Mononuclear cell (primary cell): ENCODE measurements around the gene LMNB1. TPM values are rescaled to one million over a fixed set of nuclear protein-coding genes. Genes with fewer than 3 reads are reported as not detected.
A peak's percentile ranks its signal among the peaks of the same experiment; 100 is the strongest.
"Not testable (repeated sequence)": the region's sequence is repeated elsewhere in the genome, so short reads cannot be mapped to it uniquely, and the experiment has no call there.

Experiments used
- H3K27me3 ChIP-seq: 2 replicates; pipeline ENCODE4 v1.6.0; 2011; ENCODE audit warnings: low read length, control low read depth; ENCODE audit not compliant: insufficient read depth
- H3K4me1 ChIP-seq: 2 replicates; pipeline ENCODE4 v1.5.1; 2011; ENCODE audit warnings: mild to moderate bottlenecking, low read length, control low read depth; ENCODE audit not compliant: insufficient read depth
- H3K4me3 ChIP-seq: 2 replicates; pipeline ENCODE4 v1.5.1; 2011; ENCODE audit warnings: mild to moderate bottlenecking, low read length, moderate library complexity
- H3K9me3 ChIP-seq: 2 replicates; pipeline ENCODE4 v1.5.1; 2011; ENCODE audit warnings: low read depth, mild to moderate bottlenecking, control low read depth, low read length
- total RNA-seq: library from RNA; depleted of rRNA; stranded (reverse); fragments of >200 nt; gene quantifications from one replicate; pipeline ENCODE4 v1.2.3, GENCODE V29; 2012

Gene LMNB1, protein sequence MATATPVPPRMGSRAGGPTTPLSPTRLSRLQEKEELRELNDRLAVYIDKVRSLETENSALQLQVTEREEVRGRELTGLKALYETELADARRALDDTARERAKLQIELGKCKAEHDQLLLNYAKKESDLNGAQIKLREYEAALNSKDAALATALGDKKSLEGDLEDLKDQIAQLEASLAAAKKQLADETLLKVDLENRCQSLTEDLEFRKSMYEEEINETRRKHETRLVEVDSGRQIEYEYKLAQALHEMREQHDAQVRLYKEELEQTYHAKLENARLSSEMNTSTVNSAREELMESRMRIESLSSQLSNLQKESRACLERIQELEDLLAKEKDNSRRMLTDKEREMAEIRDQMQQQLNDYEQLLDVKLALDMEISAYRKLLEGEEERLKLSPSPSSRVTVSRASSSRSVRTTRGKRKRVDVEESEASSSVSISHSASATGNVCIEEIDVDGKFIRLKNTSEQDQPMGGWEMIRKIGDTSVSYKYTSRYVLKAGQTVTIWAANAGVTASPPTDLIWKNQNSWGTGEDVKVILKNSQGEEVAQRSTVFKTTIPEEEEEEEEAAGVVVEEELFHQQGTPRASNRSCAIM
- 54.5 TPM for total RNA-seq

DNA sequence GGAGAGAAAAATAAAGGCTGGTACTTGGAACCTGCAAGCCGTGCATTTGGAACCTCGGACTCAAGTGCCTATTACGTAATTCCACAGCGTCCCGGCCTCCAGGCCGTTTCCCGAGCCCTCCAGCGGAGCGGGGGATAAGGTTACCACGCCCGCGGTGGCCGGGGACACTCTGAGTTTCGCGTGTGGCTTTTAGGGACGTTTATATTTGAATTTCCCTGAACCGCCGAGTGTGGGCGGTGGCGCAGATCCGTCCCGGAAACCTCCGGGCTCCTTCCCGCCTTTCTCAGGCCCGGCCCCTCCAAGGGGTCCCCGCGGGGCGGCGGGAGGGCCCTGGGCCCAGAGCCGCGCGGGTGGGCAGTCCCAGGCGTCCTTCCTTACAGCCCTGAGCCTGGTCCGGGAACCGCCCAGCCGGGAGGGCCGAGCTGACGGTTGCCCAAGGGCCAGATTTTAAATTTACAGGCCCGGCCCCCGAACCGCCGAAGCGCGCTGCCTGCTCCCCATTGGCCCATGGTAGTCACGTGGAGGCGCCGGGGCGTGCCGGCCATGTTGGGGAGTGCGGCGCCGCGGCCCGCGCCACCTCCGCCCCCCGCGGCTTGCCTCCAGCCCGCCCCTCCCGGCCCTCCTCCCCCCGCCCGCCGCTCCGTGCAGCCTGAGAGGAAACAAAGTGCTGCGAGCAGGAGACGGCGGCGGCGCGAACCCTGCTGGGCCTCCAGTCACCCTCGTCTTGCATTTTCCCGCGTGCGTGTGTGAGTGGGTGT, at the start of gene LMNB1:
TSS of gene LMNB1 (plus strand) at position 638 of the 758 bp plus-strand sequence. CDS start 373 bp downstream, outside the sequence.
- no peaks in the 10 kb centered on the region for H3K27me3 ChIP-seq
- no peaks in the 10 kb centered on the region for H3K9me3 ChIP-seq
- peaks cover 38% of the 10 kb centered on the region for H3K4me1 ChIP-seq
- peak within 1 kb of the TSS; percentile 89 for H3K4me3 ChIP-seq

DNA sequence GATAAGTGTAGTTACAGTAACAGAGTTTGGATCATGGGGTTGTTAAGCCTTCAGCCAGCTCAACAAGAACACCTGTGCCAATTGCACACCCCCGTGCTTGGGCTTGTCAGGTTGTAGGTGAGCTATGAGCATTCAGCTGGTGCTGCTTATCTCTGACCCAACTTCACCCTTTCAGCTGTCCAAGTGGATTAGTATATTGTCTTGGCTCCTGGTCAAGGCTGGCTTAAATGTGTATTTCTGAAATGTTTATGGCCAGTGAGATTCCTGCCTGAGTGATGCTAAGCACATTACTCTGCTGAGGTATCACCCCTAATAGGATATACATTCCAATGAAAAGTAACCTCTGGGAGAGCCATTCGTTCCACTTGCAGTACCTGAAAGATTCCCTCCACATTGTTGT, 44.2 kb upstream of the LMNB1 start:
- peaks cover 14% of the 10 kb centered on the region for H3K4me1 ChIP-seq
- H3K4me3 ChIP-seq, result no peak overlapping the region
- no peaks in the 10 kb centered on the region for H3K27me3 ChIP-seq
- H3K9me3 ChIP-seq, result no peaks in the 10 kb centered on the region

DNA sequence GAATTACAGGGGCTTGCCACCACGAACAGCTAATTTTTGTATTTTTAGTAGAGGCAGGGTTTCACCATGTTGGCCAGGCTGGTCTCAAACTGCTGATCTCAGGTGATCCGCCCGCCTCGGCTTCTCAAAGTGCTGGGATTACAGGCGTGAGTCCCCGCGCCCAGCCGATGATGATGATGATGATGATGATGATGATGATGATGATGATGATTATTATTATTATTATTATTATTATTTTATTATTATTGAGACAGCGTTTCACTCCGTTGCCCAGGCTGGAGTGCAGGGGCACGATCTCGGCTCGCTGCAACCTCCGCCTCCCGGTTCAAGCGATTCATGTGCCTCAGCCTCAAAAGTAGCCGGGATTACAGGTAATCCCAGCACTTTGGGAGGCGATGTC, 42.4 kb upstream of the LMNB1 start:
- H3K9me3 ChIP-seq, H3K4me3 ChIP-seq, H3K27me3 ChIP-seq: not testable (repeated sequence)
- H3K4me1 ChIP-seq, result peaks cover 14% of the 10 kb centered on the region

DNA sequence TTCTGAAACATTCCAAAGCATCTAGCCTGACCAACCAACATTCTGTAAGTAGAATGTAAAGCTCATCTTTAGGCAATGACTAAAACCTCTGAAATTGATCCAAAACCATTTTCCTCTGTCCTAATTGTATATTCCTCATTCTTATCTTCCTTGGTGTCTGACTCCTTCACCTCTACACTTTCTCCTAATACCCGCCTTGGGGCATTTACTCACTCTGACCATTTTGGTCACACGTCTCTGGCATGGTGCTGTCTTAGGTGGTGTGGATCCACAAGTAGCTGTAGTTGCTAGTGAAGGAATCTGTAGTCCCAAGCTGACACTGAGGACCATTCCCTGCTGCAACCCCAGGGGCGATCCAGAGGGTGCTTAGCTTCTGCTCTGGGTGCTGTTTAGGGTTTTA, 40.8 kb upstream of the LMNB1 start:
- H3K27me3 ChIP-seq, result no peaks in the 10 kb centered on the region
- no peaks in the 10 kb centered on the region for H3K9me3 ChIP-seq
- H3K4me1 ChIP-seq, result peaks cover under 1% of the 10 kb centered on the region
- H3K4me3 ChIP-seq, result no peak overlapping the region

DNA sequence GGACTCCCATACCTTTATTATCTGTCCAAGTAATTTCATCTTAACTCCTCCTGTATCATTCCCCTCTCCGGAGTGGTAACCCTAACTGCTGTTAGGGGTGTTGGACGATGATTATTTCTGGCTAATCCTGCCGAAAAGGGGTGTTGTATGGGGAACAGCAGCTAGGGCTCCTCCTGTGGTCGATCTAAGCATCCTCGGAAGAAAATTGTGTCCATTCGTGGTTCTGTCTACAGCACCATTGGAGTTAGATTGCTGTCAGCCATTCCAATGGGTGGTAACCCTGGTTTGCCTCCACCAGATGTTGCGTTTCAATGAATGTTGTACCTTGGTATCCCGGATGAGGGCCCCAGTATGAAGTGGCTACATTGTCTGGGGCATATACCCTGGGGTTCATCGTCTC, 35.6 kb upstream of the LMNB1 start:
- Histone ChIP-seq H3K27me3 (no peaks in the 10 kb centered on the region), H3K4me3 (no peak overlapping the region), H3K9me3 (no peaks in the 10 kb centered on the region), H3K4me1 (no peaks in the 10 kb centered on the region)

DNA sequence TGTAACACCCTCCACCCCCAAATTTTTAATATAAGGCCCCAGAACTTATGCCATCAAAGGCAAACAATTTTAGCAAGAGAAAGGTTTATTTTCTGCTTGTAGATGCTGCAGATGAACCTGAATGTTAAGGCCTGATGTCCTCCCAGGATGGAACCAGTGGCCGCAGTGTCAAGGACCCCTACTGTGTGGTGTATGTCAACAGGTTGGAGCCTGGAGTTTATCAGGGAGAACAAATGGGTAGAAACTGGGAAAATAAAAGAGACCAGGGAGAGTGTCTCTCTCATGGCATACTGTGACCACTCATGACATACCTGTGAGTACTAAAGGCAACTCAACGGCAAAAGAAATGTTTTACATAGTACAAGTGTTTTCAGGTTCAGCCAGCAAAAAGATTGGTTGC, 34.5 kb upstream of the LMNB1 start:
- Histone ChIP-seq H3K4me1 (peaks cover 1% of the 10 kb centered on the region), H3K9me3 (no peaks in the 10 kb centered on the region), H3K4me3 (no peak overlapping the region), H3K27me3 (no peaks in the 10 kb centered on the region)

DNA sequence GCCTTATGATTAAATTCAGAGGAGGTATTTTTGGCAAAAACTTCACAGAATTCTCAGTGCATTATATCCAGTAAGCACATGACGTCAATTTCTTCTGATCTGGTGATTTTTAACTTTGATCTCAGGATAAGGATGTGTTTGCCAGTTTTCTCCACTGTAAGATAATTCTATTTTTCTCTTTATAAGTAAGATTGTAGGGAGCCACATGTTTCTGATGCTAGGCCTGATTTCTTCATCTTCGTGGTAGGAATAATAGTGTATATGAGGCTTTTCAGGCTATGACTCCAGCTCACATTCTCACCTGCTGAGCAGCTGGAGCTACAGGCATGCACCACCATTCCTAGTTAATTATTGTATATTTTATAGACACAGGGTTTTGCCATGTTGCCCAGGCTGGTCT, 32.1 kb upstream of the LMNB1 start:
- Histone ChIP-seq H3K4me1 (peaks cover 21% of the 10 kb centered on the region), H3K9me3 (no peaks in the 10 kb centered on the region), H3K27me3 (no peaks in the 10 kb centered on the region), H3K4me3 (no peak overlapping the region)

DNA sequence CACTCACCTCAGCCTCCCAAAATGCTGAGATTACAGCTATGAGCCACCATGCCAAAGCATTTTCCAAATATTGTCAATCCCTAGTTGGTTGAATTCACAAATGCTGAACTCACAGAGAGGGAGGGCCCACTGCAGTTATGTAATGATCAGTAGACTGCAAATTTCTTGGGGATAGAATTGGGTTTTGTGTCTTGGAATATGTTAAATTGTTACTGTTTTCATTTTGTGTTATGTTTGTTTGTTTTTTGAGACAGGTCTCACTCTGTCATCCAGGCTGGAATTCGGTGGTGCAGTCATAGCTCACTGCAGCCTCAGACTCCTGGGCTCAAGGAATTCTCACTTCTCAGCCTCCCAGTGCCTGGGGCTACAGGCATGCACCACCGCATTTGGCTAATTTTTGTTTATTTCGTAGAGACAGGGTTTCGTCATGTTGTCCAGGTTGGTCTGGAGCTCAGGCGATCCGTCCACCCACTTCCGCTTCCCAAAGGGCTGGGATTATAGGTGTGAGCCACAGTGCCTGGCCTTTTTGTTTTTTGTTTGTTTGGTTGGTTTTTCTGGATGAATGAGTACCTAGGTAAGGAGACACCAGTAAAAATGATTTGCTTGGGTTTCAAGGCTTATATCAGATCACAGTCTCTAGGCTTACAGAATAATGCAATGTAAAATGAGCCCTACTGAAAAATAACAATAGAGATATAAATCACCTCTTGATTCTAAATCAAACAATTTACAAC, 31.5 kb upstream of the LMNB1 start:
- no peaks in the 10 kb centered on the region for H3K27me3 ChIP-seq

DNA sequence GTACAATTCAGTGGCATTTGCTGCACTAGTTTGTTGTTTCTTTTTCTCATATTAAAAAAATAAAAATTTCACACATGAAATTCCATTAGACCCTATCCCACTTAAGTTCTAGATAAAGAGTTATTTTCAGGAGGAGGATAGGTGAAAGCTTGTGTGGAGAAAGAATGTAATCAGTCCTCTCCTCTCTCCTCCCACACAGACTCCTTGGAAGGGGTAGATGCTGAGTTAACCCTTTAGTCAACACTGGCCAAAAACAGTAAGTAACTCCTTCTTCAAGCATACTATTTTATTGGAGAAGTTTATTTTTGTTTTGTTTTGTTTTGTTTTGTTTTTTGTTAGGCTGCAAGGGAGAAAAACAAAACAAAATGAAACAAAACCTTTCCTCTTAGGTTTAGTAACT, 30.6 kb upstream of the LMNB1 start:
- H3K4me3 ChIP-seq, result no peak overlapping the region
- peaks cover 21% of the 10 kb centered on the region for H3K4me1 ChIP-seq
- H3K9me3 ChIP-seq, result no peaks in the 10 kb centered on the region
- H3K27me3 ChIP-seq, result no peaks in the 10 kb centered on the region

More for the DNA sequence above, 31.5 kb upstream of the LMNB1 start:
- Histone ChIP-seq H3K4me3 (no peak overlapping the region), H3K9me3 (no peaks in the 10 kb centered on the region), H3K4me1 (peaks cover 21% of the 10 kb centered on the region)

DNA sequence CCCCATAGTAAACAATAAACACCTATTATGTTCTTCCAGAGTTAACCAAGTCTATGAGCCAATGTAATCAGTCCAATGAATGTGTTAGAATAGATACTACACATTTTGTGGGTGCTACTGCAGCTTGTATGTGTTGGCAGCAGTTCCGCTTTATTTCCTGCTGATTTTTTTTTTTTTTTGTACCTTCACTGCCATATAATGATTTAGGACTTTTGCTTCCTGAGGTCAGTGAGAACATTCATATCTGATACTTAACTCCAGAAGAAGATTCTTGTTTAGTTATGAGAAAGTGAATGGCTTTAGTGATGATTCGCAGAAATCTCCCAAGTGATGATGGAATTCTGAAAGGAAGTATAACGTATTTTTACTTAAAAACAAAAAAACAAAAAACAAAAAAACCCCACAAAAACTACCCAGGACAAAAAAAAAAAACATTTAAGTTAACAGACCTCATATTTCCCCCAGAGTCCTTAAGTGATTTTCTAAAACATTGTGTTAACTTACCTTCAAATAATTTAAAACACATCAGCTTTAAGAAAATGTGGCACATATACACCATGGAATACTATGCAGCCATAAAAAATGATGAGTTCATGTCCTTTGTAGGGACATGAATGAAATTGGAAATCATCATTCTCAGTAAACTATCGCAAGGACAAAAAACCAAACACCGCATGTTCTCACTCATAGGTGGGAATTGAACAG, 24.7 kb upstream of the LMNB1 start:
- Histone ChIP-seq H3K9me3 (no peaks in the 10 kb centered on the region), H3K27me3 (no peaks in the 10 kb centered on the region), H3K4me3 (no peak overlapping the region), H3K4me1 (peaks cover 70% of the 10 kb centered on the region)

DNA sequence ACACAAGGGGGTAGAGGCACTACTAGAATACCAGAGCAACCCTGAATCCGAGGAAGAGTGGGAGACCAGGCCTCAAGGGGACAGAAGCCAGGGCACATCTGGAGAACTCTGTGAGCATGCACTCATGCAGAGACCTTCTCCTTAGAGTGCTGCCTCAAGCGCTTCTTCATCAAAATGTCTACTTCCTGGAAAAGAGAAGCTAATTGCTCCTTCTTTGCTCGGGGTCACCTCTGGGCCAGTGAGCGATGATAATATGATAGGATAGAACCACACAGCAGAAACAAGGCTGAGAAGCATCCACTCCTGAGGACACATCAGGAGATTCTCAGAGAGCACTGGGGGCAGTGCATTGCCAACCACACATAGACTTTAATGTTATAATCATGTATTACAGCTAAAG, 23.7 kb upstream of the LMNB1 start:
- H3K4me3 ChIP-seq, result no peak overlapping the region
- H3K4me1 ChIP-seq, result peaks cover 66% of the 10 kb centered on the region
- no peaks in the 10 kb centered on the region for H3K27me3 ChIP-seq
- no peaks in the 10 kb centered on the region for H3K9me3 ChIP-seq

DNA sequence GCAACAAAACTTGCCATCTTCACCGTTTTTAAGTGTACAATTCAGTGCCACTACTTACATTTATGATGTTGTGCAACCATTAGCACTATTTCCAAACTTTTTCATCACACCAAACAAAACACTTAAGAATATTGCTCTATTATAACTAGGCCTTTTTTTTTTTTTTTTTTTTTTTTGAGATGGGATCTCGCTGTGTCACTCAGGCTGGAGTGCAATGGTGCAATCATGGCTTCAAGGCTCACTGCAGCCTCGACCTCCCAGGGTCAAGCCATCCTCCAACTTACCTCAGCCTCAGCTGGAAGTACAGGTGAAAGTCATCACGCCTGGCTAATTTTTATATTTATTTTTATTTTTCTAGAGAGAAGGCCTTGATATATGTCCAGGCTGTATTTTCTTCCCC, 22.3 kb upstream of the LMNB1 start:
- H3K4me1 ChIP-seq, result peaks cover 67% of the 10 kb centered on the region
- no peak overlapping the region for H3K4me3 ChIP-seq
- no peaks in the 10 kb centered on the region for H3K9me3 ChIP-seq
- no peaks in the 10 kb centered on the region for H3K27me3 ChIP-seq

DNA sequence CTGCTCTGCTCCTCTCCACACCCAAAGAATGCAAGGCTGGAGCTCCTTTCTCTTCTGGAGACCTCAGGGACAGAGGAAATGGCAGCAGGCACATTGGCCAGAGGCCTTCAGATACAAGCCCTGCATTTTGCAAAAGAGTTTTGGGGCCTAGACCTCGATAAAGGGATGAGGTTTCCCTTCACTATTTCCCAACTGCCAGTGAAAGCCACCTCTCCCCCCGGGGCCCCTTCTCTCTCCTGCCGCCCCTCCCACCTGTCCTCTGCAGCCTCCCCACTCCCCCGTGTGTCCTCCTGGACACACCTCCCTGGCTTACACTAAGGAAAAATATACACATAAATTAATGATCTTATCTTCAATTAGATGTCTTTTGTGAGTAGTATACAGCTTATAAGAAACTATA, 21.3 kb upstream of the LMNB1 start:
- H3K9me3 ChIP-seq, result no peaks in the 10 kb centered on the region
- no peak overlapping the region for H3K4me3 ChIP-seq
- H3K27me3 ChIP-seq, result no peaks in the 10 kb centered on the region
- H3K4me1 ChIP-seq, result peaks cover 76% of the 10 kb centered on the region

DNA sequence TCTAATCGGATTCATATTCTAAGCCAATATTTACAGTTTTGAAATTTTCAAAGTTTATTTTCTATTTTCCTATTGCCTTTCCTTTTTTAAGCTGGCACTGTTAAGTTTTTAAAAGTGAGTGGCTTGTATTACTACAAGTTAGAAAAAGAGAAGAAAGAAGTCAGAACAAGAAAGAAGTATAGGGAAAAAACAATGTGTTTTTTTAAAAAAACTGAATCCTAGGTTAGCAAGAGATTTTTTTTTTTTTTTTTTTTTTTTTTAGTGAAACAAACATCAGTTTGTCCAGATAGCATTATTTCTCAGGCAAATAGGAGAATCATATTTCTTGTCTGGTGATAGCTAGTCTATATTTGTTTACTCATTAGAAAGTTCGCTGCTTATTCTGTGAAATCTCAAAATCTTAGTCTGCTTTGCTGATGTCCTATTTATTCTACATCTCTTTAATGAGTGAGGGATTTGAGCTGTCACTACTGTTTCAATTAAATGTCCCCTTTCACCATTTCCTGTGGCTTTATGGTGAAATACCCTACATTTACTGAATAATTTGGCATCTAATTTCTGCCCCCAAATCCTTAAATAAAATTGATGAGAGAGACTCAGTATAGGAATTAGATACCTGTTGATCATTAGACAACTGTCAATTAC, 19.1 kb upstream of the LMNB1 start:
- Histone ChIP-seq H3K9me3 (no peaks in the 10 kb centered on the region), H3K4me1 (peaks cover 86% of the 10 kb centered on the region), H3K27me3 (no peaks in the 10 kb centered on the region), H3K4me3 (no peak overlapping the region)
